Right atrium auricular region (tissue), 2 donors: ENCODE results near the gene ZNF552. TPM values are rescaled to one million over a fixed set of nuclear protein-coding genes. Genes with fewer than 3 reads are reported as not detected.

Source experiments
- DNase-seq: peaks from one replicate; pipeline ENCODE4 v3.0.0-alpha.2; 2019; ENCODE audit warnings: low spot score
- H3K27ac ChIP-seq, 2 donors: fragments of 200-600 bp; sonication (generic); 1 replicate in 1 of 2; 2 replicates in 1 of 2; pipeline ENCODE4 v1.5.1; 2016 to 2019
- H3K27me3 ChIP-seq, 2 donors: fragments of 200-600 bp; sonication (generic); one replicate each; pipeline versions ENCODE4 v1.5.1 to v1.6.0; 2017 to 2019
- H3K36me3 ChIP-seq: fragments of 200-600 bp; sonication (generic); one replicate; pipeline ENCODE4 v1.5.1; 2016
- H3K4me1 ChIP-seq, 2 donors: fragments of 200-600 bp; sonication (generic); one replicate each; pipeline versions ENCODE4 v1.5.1 to v1.6.0; 2017 to 2019
- H3K4me3 ChIP-seq, 2 donors: fragments of 200-600 bp; sonication (generic); 1 replicate in 1 of 2; 2 replicates in 1 of 2; pipeline ENCODE4 v1.5.1; 2017 to 2019; ENCODE audit warnings: mild to moderate bottlenecking in 1 of 2, moderate library complexity in 1 of 2
- H3K9me3 ChIP-seq, 2 donors: fragments of 200-600 bp; sonication (generic); one replicate each; pipeline ENCODE4 v1.5.1; 2019
- CTCF ChIP-seq, 2 donors: fragments of 200-600 bp; sonication (generic); IDR thresholded peaks; one replicate each; pipeline ENCODE4 v1.5.1; 2019; ENCODE audit warnings: antibody characterized with exemption in 2 of 2
- total RNA-seq, 2 donors: library from RNA; depleted of rRNA; stranded (reverse); fragments of >200 nt; gene quantifications; one replicate each; pipeline ENCODE4 v1.1.0, GENCODE V29; 2016

The ZNF552 gene
- total RNA-seq, 2 donors from 2014 or later = 1.0 to 5.3 TPM

GRCh38 chr19:57776764-57777296 lies 37.9 kb downstream of the ZNF552 start:
- no peak for TF ChIP-seq CTCF (IDR thresholded peaks at IDR 0.05)
- no peak overlapping the region for H3K27ac ChIP-seq
- H3K4me1 ChIP-seq = peaks cover 0 to 3% of the 10 kb centered on the region in 2 donors
- no peak for DNase-seq
- no peaks in the 10 kb centered on the region for H3K27me3 ChIP-seq
- H3K9me3 ChIP-seq = peaks cover 15 to 69% of the 10 kb centered on the region in 2 donors
- H3K4me3 ChIP-seq = no peak overlapping the region
- peaks cover 76% of the 10 kb centered on the region for H3K36me3 ChIP-seq

GRCh38 chr19:57773488-57773887 lies 41.2 kb downstream of the ZNF552 start:
- DNase-seq = no peak
- Histone ChIP-seq H3K4me1 (peaks cover 3 to 21% of the 10 kb centered on the region in 2 donors), H3K27me3 (no peaks in the 10 kb centered on the region), H3K4me3 (no peak overlapping the region), H3K36me3 (peaks cover 48% of the 10 kb centered on the region), H3K9me3 (peaks cover 0 to 37% of the 10 kb centered on the region in 2 donors), H3K27ac (no peak overlapping the region)
- no peak for TF ChIP-seq CTCF (IDR thresholded peaks at IDR 0.05)

- Histone ChIP-seq H3K4me3 (no peak overlapping the region), H3K9me3 (peaks cover 0 to 21% of the 10 kb centered on the region in 2 donors), H3K36me3 (peaks cover 28% of the 10 kb centered on the region), H3K27ac (no peak overlapping the region), H3K27me3 (no peaks in the 10 kb centered on the region), H3K4me1 (peaks cover 3 to 21% of the 10 kb centered on the region in 2 donors)
- no peak for DNase-seq
- TF ChIP-seq CTCF (IDR thresholded peaks at IDR 0.05) = no peak
Observed at GRCh38 chr19:57771417-57771816, 43.3 kb downstream of the ZNF552 start.

DNA sequence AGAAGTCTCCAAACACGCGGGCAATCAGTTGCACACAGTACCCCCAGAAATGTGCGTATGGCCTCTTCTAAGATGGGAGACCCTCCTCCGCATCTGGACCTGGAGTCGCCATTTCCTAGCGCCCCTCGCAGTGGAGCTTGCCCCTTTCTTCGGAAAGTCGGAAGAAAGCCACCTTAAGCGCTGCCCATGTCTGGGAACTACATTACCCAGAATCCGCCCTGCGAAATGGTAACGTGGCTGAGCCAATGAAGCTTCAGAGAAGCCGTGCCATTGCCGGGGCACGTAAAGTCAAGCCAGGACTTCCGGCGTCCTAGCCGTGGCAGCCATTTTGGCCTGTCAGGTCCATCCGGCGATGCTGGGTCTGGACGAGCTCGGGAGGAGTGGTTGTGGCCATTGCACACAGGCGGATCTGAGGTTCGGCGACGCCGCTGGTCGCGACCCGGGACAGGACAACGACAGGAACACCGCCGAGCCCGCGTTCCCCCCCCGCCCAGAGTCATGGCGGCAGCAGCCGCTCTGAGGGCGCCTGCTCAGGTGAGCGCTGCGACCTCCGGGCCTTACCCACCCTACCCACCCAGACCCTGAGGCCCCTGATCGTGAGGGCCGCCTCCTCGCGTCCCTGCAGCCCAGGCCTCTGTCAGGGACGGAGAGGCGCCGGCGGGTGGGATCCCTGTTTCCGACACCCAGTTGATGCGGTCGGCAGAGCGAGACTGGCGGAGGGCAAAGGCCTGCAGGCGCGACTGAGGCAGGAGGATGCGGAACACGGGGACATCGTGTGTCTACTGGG lies 45.2 kb downstream of the ZNF552 start, which contains the start of gene ZNF586:
TSS of gene ZNF586 (plus strand) at position 332 of the 787 bp plus-strand sequence. CDS start at position 499, 167 bp downstream.
- H3K4me3 ChIP-seq = peak within 1 kb of the TSS; percentile 87 to 92
- H3K27me3 ChIP-seq = no peaks in the 10 kb centered on the region
- H3K36me3 ChIP-seq = peaks cover 14% of the 10 kb centered on the region
- H3K9me3 ChIP-seq = peaks cover 0 to 5% of the 10 kb centered on the region in 2 donors
- peak; percentile 92 for DNase-seq
- H3K27ac ChIP-seq = peak within 1 kb of the TSS; percentile 89
- no peak for TF ChIP-seq CTCF (IDR thresholded peaks at IDR 0.05)
- H3K4me1 ChIP-seq = peaks cover 3 to 21% of the 10 kb centered on the region in 2 donors

DNA sequence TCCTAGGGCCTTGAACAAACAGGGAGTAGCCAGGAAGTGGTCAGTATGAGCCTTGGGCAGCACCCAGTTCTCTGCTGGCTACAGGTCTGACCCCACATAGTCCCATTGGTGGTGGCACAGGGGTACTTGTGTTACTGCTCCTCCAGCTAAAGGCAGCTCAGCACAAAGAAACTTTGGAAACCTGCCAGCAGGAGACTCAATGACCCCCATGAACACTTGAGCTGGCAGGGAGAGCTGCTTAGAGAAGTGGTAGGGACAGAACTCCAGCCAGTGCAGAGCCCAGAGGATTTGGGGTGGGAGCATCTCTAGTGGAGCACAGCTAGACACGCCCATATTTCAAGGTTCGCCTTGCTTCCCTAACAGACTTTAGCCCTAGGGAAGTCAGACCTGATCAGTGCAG lies 55.6 kb downstream of the ZNF552 start:
- H3K4me3 ChIP-seq = no peak overlapping the region
- no peaks in the 10 kb centered on the region for H3K4me1 ChIP-seq
- no peak overlapping the region for H3K27ac ChIP-seq
- no peak for DNase-seq
- H3K27me3 ChIP-seq = no peaks in the 10 kb centered on the region
- H3K36me3 ChIP-seq = peaks cover 80% of the 10 kb centered on the region
- peaks cover 0 to 31% of the 10 kb centered on the region in 2 donors for H3K9me3 ChIP-seq
- no peak for TF ChIP-seq CTCF (IDR thresholded peaks at IDR 0.05)
